Measurements from ENCODE around the gene TGFB2.

GRCh38 chr1:218488531-218488930 lies 143.4 kb downstream of the TGFB2 start:
- TF ChIP-seq POLR2AphosphoS5 (IDR thresholded peaks at IDR 0.05) (no peak), CTCF (IDR thresholded peaks at IDR 0.05) (no peak), POLR2A (IDR thresholded peaks at IDR 0.05) (no peak), EP300 (IDR thresholded peaks at IDR 0.05) (no peak)

All from sigmoid colon (tissue), 4 donors.